Erythroblast (primary cell): ENCODE results near the gene FYN.

Experiments
- DNase-seq, 2 experiments: peaks; one replicate each; lab custom pipeline; 2025; lab: John Stamatoyannopoulos, UW
- GATA1 ChIP-seq: IDR thresholded peaks from 2 replicates; pipeline ENCODE4 v1.6.1; 2011; ENCODE audit warnings: low read depth, mild to moderate bottlenecking, control low read depth, low read length, moderate library complexity
- POLR2A ChIP-seq: IDR thresholded peaks from 2 replicates; pipeline ENCODE4 v1.6.1; 2011; ENCODE audit warnings: mild to moderate bottlenecking, low read length

Gene FYN

GRCh38 chr6:111759331-111759835 is 113.9 kb downstream of the FYN start:
- no peak for TF ChIP-seq POLR2A
- no peak for TF ChIP-seq GATA1
- no peak for DNase-seq

GRCh38 chr6:111758608-111759329 is 114.5 kb downstream of the FYN start:
- TF ChIP-seq GATA1 (no peak), POLR2A (no peak)

GRCh38 chr6:111757342-111757741 is 115.9 kb downstream of the FYN start:
- no peak for TF ChIP-seq GATA1
- no peak for TF ChIP-seq POLR2A
- no peak for DNase-seq

More at GRCh38 chr6:111758608-111759329, 114.5 kb downstream of the FYN start:
- DNase-seq: no peak

- DNase-seq: no peak
- no peak for TF ChIP-seq GATA1
- no peak for TF ChIP-seq POLR2A
Measured at GRCh38 chr6:111754423-111754822, 118.8 kb downstream of the FYN start.

GRCh38 chr6:111753573-111753972 is 119.7 kb downstream of the FYN start:
- no peak for DNase-seq
- TF ChIP-seq GATA1 (no peak), POLR2A (no peak)

- TF ChIP-seq POLR2A (no peak), GATA1 (no peak)
Measured at GRCh38 chr6:111752476-111752875, 120.8 kb downstream of the FYN start.

GRCh38 chr6:111750753-111751673 is 122.2 kb downstream of the FYN start:
- DNase-seq: no peak

More at GRCh38 chr6:111752476-111752875, 120.8 kb downstream of the FYN start:
- DNase-seq: no peak

GRCh38 chr6:111750153-111750552 is 123.1 kb downstream of the FYN start:
- TF ChIP-seq POLR2A: no peak
- no peak for TF ChIP-seq GATA1
- DNase-seq: no peak

More at GRCh38 chr6:111750753-111751673, 122.2 kb downstream of the FYN start:
- no peak for TF ChIP-seq GATA1
- TF ChIP-seq POLR2A: no peak

GRCh38 chr6:111748231-111748647 is 125.0 kb downstream of the FYN start:
- TF ChIP-seq GATA1 (no peak), POLR2A (no peak)
- no peak for DNase-seq

GRCh38 chr6:111747829-111748228 is 125.4 kb downstream of the FYN start:
- no peak for DNase-seq
- TF ChIP-seq GATA1: no peak
- no peak for TF ChIP-seq POLR2A

GRCh38 chr6:111747396-111747795 is 125.9 kb downstream of the FYN start:
- no peak for DNase-seq
- no peak for TF ChIP-seq GATA1
- TF ChIP-seq POLR2A: no peak

- no peak for DNase-seq
- TF ChIP-seq POLR2A: no peak
- TF ChIP-seq GATA1: no peak
Measured at GRCh38 chr6:111746983-111747382, 126.3 kb downstream of the FYN start.

- DNase-seq: no peak
- TF ChIP-seq POLR2A (no peak), GATA1 (no peak)
Measured at GRCh38 chr6:111745636-111746035, 127.6 kb downstream of the FYN start.

GRCh38 chr6:111745186-111745585 is 128.1 kb downstream of the FYN start:
- no peak for DNase-seq
- TF ChIP-seq POLR2A (no peak), GATA1 (no peak)
